Tibial nerve (tissue), 4 donors: ENCODE results near the gene ANXA10.

Source experiments
- EP300 ChIP-seq, 2 donors: sonication (generic); formaldehyde crosslinking; IDR thresholded peaks; one replicate each; pipeline ENCODE4 v1.6.1; 2017; ENCODE audit warnings: antibody characterized with exemption in 2 of 2, mild to moderate bottlenecking in 1 of 2
- TF ChIP-seq, protein P1 (sequence below), 5 experiments: fragments of 200-600 bp in 3 of 5; fragments of 450-650 bp in 2 of 5; sonication (generic) in 3 of 5; IDR thresholded peaks; one replicate each; pipeline ENCODE4 v1.5.1; 2016 to 2019; ENCODE audit warnings: antibody characterized with exemption in 5 of 5, mild to moderate bottlenecking in 3 of 5, moderate library complexity in 2 of 5

DNA sequence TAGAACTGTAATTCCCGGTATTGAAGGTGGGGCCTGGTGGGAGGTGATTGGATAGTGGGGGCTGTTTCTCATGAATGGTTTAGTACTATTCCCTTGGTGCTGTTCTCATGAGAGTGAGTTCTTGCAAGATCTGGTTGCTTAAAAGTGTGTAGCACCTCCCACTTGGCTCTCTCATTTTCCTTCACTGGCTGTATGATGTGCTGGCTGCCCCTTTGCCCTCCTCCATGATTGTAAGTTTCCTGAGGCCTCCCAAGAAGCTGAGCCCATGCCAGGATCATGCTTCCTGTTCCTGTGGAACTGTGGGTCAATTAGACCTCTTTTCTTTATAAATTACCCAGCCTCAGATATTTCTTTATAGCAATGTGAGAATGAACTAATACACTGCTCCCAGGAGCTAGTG lies 8.7 kb downstream of the ANXA10 start:
- TF ChIP-seq, protein P1, sequence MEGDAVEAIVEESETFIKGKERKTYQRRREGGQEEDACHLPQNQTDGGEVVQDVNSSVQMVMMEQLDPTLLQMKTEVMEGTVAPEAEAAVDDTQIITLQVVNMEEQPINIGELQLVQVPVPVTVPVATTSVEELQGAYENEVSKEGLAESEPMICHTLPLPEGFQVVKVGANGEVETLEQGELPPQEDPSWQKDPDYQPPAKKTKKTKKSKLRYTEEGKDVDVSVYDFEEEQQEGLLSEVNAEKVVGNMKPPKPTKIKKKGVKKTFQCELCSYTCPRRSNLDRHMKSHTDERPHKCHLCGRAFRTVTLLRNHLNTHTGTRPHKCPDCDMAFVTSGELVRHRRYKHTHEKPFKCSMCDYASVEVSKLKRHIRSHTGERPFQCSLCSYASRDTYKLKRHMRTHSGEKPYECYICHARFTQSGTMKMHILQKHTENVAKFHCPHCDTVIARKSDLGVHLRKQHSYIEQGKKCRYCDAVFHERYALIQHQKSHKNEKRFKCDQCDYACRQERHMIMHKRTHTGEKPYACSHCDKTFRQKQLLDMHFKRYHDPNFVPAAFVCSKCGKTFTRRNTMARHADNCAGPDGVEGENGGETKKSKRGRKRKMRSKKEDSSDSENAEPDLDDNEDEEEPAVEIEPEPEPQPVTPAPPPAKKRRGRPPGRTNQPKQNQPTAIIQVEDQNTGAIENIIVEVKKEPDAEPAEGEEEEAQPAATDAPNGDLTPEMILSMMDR (IDR thresholded peaks at IDR 0.05), result no peak
- no peak for TF ChIP-seq EP300 (IDR thresholded peaks at IDR 0.05)
